ENCODE measurements around the gene CYFIP2.
"Not testable (repeated sequence)": the region's sequence is repeated elsewhere in the genome, so short reads cannot be mapped to it uniquely, and the experiment has no call there.

The CYFIP2 gene

DNA sequence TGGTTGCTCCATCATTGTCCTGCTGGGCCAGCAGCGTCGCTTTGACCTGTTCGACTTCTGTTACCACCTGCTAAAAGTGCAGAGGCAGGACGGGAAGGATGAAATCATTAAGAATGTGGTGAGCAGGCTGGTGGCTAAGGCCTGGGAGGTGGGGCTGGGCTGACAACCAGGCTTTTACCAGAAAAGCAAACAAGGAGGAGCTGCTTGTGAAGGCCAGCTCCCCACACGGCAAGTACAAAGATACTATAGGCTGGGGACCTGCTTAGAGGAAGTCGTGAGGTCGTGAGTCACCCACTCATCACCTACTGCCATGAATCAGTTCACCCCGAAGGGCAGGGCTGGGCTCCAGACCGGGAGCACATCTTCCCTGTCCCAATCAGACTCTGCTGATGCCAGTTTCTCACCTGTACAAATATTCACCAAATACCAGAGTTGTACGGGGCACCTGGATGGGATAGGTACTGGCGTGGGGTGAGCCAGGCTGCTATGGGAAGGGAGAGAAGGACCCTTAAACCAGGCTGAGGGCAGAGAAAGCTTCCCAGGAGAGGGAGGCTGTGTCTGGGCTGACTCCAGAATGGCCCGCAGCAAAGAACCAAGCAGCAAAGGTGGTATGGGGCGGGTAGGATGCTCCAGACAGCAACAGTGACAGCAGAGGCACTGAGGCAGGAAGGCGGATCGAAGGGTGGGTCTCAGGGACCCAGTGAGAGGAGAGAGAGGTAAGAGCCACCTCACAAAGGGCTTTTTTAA is 124.8 kb downstream of the CYFIP2 start:
- no peak for DNase-seq (ENCODE audit: low read depth)

DNA sequence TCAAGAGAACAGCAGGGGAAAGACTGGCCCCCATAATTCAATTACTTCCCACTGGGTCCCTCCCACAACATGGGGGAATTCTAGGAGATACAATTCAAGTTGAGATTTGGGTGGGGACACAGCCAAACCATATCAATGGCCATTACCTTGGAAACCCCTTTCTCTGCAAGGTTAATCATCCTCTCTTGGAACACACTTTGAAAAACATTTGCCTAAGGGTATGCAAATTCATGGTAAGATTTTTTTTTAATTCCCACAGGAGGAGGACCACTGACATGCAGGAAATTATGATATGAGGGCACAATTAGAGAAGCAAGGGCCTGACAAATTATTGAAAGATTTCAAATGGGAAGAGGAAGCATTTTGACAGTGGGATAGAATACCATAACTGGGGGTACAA is 132.4 kb downstream of the CYFIP2 start:
- DNase-seq (ENCODE audit: low read depth), result no peak

DNA sequence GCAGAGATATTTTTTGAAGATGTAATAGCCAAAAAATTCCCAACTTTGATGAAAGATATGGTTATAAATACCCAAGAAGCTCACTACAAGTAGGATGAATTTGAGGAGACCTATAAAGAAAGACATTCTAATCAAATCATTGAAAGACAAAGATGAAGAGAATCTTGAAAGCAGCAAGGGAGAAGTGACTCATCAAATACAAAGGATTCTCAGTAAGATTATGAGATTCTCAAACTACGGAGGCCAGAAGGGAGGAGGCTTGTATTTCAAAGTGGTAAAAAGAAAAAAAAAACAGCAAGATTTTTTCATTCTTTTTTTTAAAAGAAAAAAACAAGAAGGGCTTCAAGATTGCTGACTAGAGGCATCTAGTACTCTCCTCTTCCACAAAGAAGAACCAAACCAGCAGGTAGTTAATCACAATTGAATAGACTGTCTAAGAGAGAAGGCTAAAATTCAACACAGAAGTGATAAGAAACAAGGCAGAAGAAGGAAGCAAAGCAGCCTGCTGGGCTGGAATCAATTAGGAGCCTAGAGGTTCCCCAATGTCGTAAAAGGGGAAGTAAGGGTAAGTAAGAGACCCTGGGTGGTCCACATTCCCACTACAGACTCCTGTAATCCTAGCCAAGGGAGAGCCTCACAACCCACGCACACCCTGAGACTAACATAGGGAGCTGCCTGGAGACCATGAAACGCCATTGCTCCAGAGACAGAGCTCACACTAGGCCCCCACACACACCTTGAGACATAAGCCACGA is 135.0 kb downstream of the CYFIP2 start:
- DNase-seq (ENCODE audit: low read depth), result no peak

DNA sequence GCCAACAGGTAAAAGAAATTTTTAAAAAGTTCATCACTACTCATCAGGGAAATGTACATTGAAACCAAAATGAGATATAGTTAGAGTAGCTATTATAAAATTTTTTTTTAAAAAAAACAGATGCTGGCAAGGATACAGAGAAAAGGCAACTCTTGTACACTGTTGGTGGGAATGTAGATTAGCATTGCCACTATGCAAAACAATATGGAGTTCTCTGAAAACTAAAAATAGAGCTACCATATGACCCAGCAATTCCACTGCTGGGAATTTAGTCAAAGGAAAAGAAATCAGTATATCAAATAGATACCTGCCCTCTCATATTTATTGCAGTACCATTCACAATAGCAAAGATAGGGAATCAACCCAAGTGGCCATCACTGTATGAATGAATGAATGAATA is 149.9 kb downstream of the CYFIP2 start:
- no peak for DNase-seq (ENCODE audit: low read depth)

DNA sequence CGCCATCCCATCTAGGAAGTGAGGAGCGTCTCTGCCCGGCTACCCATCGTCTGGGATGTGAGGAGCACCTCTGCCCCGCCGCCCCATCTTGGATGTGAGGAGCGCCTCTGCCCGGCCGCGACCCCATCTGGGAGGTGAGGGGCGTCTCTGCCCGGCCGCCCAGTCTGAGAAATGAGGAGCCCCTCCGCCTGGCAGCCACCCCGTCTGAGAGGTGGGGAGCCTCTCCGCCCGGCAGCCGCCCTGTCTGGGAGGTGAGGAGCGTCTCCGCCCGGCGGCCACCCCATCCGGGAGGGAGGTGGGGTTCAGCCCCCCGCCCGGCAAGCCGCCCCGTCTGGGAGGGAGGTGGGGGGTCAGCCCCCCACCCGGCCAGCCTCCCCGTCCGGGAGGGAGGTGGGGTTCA is 153.6 kb downstream of the CYFIP2 start:
- not testable (repeated sequence) for DNase-seq (ENCODE audit: low read depth)

DNA sequence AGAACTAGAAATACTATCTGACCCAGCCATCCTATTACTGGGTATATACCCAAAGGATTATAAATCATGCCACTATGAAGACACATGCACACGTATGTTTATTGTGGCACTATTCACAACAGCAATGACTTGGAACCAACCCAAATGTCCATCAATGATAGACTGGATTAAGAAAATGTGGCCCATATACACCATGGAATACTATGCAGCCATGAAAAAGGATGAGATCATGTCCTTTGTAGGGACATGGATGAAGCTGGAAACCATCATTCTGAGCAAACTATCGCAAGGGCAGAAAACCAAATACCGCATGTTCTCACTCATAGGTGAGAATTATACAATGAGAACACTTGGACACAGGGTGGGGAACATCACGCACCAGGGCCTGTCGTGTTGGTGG is 164.0 kb downstream of the CYFIP2 start:
- DNase-seq (ENCODE audit: low read depth), result not testable (repeated sequence)

DNA sequence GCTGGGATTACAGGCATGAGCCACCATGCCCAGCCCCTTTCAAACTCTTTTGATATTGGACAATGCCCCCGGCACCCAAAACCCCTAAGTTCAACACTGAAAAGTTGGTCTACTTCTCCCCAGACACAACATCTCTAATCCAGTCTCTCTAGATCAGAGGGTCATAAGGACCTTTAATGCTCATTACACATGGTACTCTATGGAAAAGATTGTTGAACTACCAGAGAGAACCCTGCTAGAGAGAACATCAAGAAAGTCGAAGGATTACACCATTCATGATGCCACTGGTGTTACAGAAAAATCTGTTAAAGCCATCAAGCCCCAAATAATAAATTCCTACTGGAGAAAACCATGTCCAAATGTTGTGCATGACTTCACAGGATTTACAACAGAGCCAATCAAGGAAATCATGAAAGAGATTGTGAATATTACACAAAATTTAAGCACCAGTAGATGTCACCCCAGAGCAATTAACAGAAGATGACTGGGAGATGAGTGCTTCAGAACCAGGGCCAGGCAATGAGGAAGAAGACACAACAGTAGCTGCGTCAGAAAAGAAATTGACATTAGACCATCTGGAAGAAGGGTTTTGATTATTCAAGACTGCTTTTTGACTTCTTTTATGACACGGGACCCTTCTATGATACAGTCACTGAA is 165.7 kb downstream of the CYFIP2 start:
- DNase-seq (ENCODE audit: low read depth), result peak; percentile 3

DNA sequence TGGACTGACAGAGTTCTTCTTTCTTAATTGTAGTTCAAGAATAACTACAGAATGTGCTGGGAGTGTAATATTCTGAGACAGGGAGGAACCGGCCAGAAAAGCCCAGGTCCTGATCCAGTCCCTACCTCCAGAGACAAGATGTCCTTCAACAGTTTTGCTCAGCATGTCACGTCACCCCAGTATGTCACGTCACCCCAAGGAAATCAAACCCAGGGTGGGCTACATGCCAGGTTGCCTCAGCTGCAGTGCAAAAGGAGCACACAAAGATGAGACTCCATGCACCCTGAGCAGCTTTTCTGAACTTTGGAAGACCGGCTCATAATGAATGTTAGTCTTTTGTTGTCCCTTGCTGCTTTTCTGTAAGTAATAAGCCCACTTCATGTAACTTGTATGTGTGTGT is 168.2 kb downstream of the CYFIP2 start:
- no peak for DNase-seq (ENCODE audit: low read depth)

DNA sequence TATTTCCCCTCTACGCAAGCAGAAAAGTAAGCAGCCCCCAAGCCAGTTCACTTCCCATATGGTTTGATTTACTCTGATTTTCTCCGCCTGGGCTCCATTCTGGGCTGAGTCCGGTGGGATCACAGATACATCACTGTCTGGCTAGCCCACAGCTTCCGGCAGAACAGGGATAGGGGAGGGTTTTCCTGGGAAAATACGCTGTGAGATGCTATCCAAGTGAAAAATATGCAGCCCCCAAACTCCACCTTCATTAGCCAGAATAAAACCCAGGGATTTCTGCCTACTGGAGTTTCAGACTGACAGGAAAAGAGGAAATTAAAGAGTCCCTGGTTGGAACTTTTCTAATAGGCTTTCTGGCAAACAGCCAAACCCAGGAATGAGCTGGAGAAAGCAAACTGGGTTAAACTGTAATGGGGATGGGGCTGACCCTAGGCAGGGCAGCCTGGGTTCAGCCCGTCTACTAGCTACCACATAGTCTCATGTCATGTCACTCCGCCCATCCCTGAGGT is 177.2 kb downstream of the CYFIP2 start:
- DNase-seq (ENCODE audit: low read depth), result no peak

DNA sequence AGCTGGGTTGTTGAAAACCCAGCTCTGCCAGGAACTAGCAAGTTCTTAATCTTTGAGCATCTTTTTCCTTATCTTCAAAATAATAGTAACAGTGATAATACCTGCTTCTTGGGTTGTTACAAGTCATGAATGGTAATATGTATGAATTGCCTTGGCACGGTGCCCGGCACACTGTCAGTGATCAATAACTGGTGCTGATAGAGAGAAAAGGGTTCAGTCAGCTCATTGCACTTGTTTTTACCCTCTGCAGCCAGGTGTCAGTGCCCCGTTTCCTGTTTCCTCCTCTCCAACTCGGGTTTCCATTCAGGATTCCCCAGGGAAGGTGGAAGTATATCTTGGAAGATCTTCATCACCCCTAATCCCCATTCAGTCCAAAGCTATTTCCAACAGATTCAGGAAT is 178.3 kb downstream of the CYFIP2 start:
- no peak for DNase-seq (ENCODE audit: low read depth)
